NCI-H187 (cell line): Measurements from ENCODE around the gene ADAMTS15.

Experiments used
- DNase-seq, 2 experiments: peaks; one replicate each; lab custom pipeline; 2025; lab: John Stamatoyannopoulos, UW

The ADAMTS15 gene

DNA sequence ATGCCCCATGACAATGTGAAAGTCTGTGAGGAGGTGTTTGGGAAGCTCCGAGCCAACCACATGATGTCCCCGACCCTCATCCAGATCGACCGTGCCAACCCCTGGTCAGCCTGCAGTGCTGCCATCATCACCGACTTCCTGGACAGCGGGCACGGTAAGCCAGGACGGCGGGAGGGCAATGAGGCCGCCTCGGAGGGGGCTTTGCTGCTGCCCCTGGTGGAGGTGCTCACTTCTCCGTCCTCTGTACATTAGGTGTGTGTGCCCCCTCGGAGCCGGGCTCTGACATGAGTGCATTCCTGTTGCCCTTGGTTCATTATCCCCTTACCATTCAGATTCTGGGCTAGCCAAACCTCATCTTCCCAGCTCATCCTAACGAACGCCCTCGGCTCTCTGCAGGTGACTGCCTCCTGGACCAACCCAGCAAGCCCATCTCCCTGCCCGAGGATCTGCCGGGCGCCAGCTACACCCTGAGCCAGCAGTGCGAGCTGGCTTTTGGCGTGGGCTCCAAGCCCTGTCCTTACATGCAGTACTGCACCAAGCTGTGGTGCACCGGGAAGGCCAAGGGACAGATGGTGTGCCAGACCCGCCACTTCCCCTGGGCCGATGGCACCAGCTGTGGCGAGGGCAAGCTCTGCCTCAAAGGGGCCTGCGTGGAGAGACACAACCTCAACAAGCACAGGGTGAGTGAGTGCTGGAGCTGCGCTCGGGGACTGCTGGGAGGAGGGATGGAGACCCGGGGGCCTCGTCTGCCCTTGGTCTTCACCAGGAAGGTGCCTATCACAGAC is 13.8 kb downstream of the ADAMTS15 start:
- no peak for DNase-seq

DNA sequence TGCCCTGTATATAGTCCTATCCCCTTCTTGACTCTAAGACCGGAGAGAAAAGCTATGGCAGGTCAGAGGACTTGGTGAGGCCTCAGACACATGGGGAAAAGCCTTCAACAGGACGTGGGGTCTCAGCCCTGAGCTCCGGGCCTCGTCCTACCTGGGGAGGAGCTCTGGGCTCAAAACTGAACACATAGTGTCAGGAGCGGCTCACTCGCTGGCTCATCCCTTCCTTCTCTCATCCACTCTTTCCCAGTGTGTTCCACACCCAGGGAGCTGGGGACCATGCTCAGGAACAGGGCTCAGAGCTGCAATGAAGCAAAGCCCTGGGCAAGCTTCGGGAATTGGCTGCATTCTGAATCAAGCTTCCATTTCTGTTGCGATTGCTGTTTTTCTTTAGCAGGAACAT is 14.5 kb downstream of the ADAMTS15 start:
- no peak for DNase-seq

DNA sequence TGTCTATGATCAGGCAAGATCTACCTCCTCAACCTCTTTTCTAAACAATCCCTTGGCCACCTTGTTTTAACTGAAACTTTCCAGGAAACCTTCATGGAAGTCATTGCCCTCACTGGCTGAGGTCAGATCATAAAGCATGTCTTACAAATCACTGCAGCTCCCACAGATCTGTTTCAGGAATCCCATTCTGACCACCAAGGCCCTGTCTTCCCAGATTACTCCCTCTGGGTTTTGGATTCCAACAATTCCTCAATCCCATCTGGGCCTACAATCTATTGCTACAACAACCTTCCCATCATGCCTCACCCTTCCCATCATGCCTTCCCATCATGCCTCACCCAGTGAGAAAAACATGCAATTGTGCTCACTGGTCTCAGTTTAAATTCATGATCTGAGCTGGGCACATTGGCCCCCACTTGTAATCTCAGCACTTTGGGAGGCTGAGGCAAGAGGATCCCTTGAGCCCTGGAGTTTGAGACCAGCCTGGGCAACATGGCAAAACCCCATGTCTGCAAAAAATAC is 15.9 kb downstream of the ADAMTS15 start:
- DNase-seq, result no peak

DNA sequence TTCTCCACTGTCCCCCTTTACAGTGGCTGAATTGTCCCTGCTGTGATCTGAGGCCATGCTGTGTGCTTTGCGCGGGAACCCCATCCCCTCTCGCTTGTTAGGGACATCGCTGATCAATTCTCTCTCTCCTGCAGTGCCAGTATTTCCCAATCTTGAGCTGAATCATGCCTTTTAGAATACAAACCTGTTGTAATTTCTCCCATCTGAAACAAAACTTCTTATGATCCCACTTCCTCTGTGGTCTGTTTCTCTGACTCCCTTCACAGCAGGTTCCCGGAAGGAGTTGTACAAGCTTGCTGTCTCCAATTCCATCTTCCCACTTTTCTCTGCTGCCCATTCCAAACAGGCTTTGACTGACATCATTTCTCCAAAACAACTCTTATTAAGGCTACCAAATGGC is 16.8 kb downstream of the ADAMTS15 start:
- no peak for DNase-seq

- no peak for DNase-seq
Measured at GRCh38 chr11:130467116-130467900, 18.9 kb downstream of the ADAMTS15 start.

DNA sequence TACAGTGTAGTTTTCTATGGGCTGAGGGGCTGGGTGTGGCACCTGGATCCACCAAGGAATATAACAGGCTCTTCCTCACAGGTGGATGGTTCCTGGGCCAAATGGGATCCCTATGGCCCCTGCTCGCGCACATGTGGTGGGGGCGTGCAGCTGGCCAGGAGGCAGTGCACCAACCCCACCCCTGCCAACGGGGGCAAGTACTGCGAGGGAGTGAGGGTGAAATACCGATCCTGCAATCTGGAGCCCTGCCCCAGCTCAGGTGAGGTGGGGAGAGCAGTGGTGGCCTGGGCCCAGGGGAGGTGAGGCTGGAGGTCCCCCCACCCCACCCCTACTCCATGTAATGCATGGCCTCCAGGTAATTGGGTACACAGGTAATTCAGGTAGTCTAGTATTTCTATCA is 20.7 kb downstream of the ADAMTS15 start:
- DNase-seq, result no peak

GRCh38 chr11:130470832-130471706 is 22.6 kb downstream of the ADAMTS15 start:
- DNase-seq, result no peak

GRCh38 chr11:130471731-130472433 is 23.4 kb downstream of the ADAMTS15 start:
- DNase-seq, result no peak

- DNase-seq, result no peak
Measured at GRCh38 chr11:130472434-130472961, 24.1 kb downstream of the ADAMTS15 start.

- no peak for DNase-seq
Measured at GRCh38 chr11:130473056-130473794, 24.8 kb downstream of the ADAMTS15 start.

- no peak for DNase-seq
Measured at GRCh38 chr11:130473795-130474377, 25.4 kb downstream of the ADAMTS15 start.

GRCh38 chr11:130474637-130475400 is 26.4 kb downstream of the ADAMTS15 start:
- no peak for DNase-seq

GRCh38 chr11:130475426-130476053 is 27.1 kb downstream of the ADAMTS15 start:
- no peak for DNase-seq

GRCh38 chr11:130476200-130476921 is 27.9 kb downstream of the ADAMTS15 start:
- DNase-seq, result no peak

DNA sequence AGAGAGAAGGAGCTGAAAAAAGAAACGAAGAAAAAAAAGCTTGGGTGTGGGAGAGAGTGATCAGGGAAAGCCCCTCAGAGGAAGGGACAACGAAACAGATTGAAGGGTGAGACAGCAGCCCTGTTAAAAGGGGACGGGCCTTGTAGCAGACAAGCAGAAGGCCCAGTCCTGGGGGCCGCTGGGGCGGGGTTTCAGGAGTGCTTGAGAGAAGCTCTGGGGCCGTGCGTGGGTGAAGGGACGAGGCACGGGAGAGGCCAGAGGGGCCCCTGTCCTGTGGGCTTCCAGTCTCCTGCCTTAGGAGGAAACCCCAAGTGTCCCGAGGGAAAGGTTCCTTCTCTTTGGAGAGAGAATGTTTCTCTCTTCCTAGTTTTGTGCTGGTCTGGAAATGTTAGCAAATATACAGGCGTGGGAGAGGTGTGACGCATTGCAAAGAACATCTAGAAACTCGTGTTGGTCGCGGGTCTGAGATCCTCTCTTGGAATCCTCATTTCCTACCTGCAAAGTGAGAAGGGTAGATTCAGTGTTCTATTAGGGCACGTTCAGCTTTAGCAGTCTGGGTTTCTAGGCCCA is 28.6 kb downstream of the ADAMTS15 start:
- DNase-seq, result no peak

GRCh38 chr11:130477586-130478203 is 29.2 kb downstream of the ADAMTS15 start:
- no peak for DNase-seq

- no peak for DNase-seq
Measured at GRCh38 chr11:130478204-130478701, 29.8 kb downstream of the ADAMTS15 start.
